Suprapubic skin (tissue), 4 donors: ENCODE measurements around the gene KLK14. TPM values are rescaled to one million over a fixed set of nuclear protein-coding genes. Genes with fewer than 3 reads are reported as not detected.

Experiments used
- DNase-seq, 2 donors: peaks; one replicate each; pipeline ENCODE4 v3.0.0-alpha.2; 2019; ENCODE audit warnings: low spot score in 2 of 2
- H3K27ac ChIP-seq: fragments of 200-600 bp; sonication (generic); one replicate; pipeline ENCODE4 v1.5.1; 2019
- H3K27me3 ChIP-seq: fragments of 200-600 bp; sonication (generic); one replicate; pipeline ENCODE4 v1.5.1; 2019
- H3K36me3 ChIP-seq: fragments of 200-600 bp; sonication (generic); one replicate; pipeline ENCODE4 v1.5.1; 2019
- H3K4me1 ChIP-seq: fragments of 200-600 bp; sonication (generic); one replicate; pipeline ENCODE4 v1.5.1; 2019
- H3K4me3 ChIP-seq: fragments of 200-600 bp; sonication (generic); one replicate; pipeline ENCODE4 v1.5.1; 2019; ENCODE audit warnings: mild to moderate bottlenecking
- H3K9me3 ChIP-seq: fragments of 200-600 bp; sonication (generic); one replicate; pipeline ENCODE4 v1.5.1; 2019
- EP300 ChIP-seq: sonication (generic); formaldehyde crosslinking; IDR thresholded peaks from one replicate; pipeline ENCODE4 v1.6.1; 2017; ENCODE audit warnings: antibody characterized with exemption
- POLR2A ChIP-seq, 2 donors: fragments of 450-650 bp; IDR thresholded peaks; one replicate each; pipeline ENCODE4 v1.6.1; 2017; ENCODE audit warnings: antibody characterized with exemption in 2 of 2, mild to moderate bottlenecking in 2 of 2, moderate library complexity in 2 of 2
- POLR2AphosphoS5 ChIP-seq, 3 donors: sonication (generic); formaldehyde crosslinking; IDR thresholded peaks; one replicate each; pipeline ENCODE4 v1.6.1; 2017; ENCODE audit warnings: antibody characterized with exemption in 3 of 3
- WGBS: methylation state at CpG from one replicate; pipeline ENCODE4 v1.1.5; 2018; 5-methylcytosine and 5-hydroxymethylcytosine counted together
- total RNA-seq, 4 donors: library from RNA; depleted of rRNA; stranded (reverse); fragments of >200 nt; gene quantifications; one replicate each; pipeline ENCODE4 v1.1.0, GENCODE V29; 2016
- TF ChIP-seq, protein P1 (sequence below), 2 donors: fragments of 200-600 bp in 1 of 2; fragments of 450-650 bp in 1 of 2; sonication (generic) in 1 of 2; IDR thresholded peaks; one replicate each; pipeline ENCODE4 v1.5.1; 2016 to 2019; ENCODE audit warnings: antibody characterized with exemption in 2 of 2, mild to moderate bottlenecking in 1 of 2, moderate library complexity in 1 of 2

KLK14 gene
- total RNA-seq, 4 donors from 2014 or later = 3.8 to 22.8 (median 5.2) TPM

DNA sequence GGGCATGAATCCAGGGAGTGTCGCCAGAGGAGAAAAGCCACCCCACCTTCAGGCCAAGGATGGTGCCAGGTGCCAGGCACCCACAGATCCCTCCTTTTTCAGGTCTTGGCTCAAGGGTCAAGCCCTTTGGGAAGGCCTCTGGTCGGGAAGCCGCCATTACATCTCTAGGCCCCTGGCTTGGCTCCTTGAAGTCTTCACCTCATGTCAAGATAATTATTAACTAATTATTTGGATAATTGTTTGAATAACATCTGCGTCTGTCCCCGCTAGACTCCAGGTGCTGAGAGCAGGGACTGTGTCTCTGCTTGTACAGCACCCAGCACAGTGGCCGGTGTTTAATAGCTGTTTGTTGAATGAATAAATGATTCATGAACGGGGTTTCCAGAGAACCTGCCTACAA, 19.0 kb downstream of the KLK14 start:
- WGBS = 56% methylated on average over 7 of the region's 7 CpGs
- peaks cover 38% of the 10 kb centered on the region for H3K4me1 ChIP-seq
- H3K36me3 ChIP-seq = no peaks in the 10 kb centered on the region
- H3K4me3 ChIP-seq = no peak overlapping the region
- DNase-seq = no peak
- peak overlapping the region; percentile 10 for H3K27ac ChIP-seq
- H3K9me3 ChIP-seq = no peaks in the 10 kb centered on the region
- TF ChIP-seq POLR2AphosphoS5 (IDR thresholded peaks at IDR 0.05) (no peak), POLR2A (IDR thresholded peaks at IDR 0.05) (no peak), EP300 (no peak)
- TF ChIP-seq, protein P1, sequence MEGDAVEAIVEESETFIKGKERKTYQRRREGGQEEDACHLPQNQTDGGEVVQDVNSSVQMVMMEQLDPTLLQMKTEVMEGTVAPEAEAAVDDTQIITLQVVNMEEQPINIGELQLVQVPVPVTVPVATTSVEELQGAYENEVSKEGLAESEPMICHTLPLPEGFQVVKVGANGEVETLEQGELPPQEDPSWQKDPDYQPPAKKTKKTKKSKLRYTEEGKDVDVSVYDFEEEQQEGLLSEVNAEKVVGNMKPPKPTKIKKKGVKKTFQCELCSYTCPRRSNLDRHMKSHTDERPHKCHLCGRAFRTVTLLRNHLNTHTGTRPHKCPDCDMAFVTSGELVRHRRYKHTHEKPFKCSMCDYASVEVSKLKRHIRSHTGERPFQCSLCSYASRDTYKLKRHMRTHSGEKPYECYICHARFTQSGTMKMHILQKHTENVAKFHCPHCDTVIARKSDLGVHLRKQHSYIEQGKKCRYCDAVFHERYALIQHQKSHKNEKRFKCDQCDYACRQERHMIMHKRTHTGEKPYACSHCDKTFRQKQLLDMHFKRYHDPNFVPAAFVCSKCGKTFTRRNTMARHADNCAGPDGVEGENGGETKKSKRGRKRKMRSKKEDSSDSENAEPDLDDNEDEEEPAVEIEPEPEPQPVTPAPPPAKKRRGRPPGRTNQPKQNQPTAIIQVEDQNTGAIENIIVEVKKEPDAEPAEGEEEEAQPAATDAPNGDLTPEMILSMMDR (IDR thresholded peaks at IDR 0.05) = no peak
- H3K27me3 ChIP-seq = peaks cover 34% of the 10 kb centered on the region

DNA sequence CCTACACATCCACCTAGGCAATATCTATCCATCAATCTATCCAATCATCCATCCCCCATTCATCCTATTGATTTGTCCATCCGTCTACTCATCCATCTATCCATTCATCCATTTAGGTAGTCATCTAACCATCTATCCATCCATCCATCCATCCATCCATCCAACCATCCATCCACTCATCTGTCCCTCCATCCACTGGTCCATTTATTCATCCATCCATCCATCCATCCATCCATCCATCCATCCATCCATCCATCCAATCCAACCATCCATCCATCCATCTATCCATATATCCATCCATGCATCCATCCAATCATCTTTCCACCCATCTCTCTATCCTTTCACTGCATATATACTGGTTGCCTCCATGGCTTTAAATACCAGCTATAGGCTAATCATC, 21.7 kb downstream of the KLK14 start:
- H3K27ac ChIP-seq = no peak overlapping the region
- peaks cover 31% of the 10 kb centered on the region for H3K27me3 ChIP-seq
- TF ChIP-seq POLR2A (IDR thresholded peaks at IDR 0.05) = no peak
- no peak for TF ChIP-seq EP300
- TF ChIP-seq, protein P1 (IDR thresholded peaks at IDR 0.05) = no peak
- TF ChIP-seq POLR2AphosphoS5 (IDR thresholded peaks at IDR 0.05) = no peak
- H3K36me3 ChIP-seq = no peaks in the 10 kb centered on the region
- peaks cover 26% of the 10 kb centered on the region for H3K4me1 ChIP-seq
- H3K4me3 ChIP-seq = no peak overlapping the region
- WGBS = 0% methylated on average over 1 of the region's 1 CpG
- DNase-seq = no peak
- H3K9me3 ChIP-seq = no peaks in the 10 kb centered on the region

DNA sequence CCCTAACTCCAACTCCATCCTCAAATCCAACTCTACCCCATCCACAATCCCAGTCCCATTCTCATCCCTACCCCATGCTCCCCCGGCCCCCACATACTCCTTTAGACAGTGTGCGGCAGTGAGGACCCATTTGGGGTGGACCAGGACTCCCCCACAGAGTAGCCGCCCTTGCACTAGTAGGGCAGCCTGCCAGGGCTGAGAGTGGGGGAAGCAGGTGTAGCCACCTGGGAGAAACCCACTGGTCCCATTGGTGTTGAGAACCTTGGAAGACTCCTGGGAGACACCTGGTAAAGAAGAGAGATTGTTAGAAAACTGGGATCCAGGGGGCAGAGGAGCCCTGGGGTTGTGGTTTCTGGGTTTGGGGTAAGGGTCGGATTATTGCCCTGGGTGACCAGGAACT, 22.4 kb downstream of the KLK14 start:
- Histone ChIP-seq H3K9me3 (no peaks in the 10 kb centered on the region), H3K4me3 (no peak overlapping the region), H3K27me3 (peaks cover 25% of the 10 kb centered on the region), H3K27ac (no peak overlapping the region), H3K36me3 (no peaks in the 10 kb centered on the region), H3K4me1 (peaks cover 20% of the 10 kb centered on the region)
- no peak for DNase-seq
- WGBS = 65% methylated on average over 4 of the region's 4 CpGs
- no peak for TF ChIP-seq POLR2A (IDR thresholded peaks at IDR 0.05)
- no peak for TF ChIP-seq POLR2AphosphoS5 (IDR thresholded peaks at IDR 0.05)
- TF ChIP-seq EP300 = no peak
- TF ChIP-seq, protein P1 (IDR thresholded peaks at IDR 0.05) = no peak

DNA sequence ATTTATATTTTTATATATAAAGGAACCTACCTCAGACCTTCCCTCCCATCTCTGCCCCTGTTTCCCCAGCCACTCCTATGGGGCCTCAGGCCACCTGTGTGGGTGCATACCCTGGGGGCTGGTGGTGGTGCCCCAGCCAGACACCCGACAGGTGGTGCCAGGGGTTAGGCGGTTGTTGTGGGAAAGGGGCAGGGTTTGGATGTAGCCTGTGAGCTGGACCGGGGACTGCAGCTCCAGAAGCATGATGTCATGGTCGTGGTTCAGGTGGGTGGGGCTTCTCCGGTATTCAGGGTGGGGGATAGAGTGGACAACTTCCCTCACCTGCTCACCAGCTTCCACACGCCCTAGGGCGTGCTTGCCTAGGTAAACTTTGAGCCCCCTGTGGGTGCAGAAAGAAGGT, 23.0 kb downstream of the KLK14 start:
- 82% methylated on average over 7 of the region's 7 CpGs for WGBS
- Histone ChIP-seq H3K9me3 (no peaks in the 10 kb centered on the region), H3K4me1 (peaks cover 13% of the 10 kb centered on the region), H3K36me3 (no peaks in the 10 kb centered on the region), H3K27me3 (peaks cover 19% of the 10 kb centered on the region), H3K27ac (no peak overlapping the region), H3K4me3 (no peak overlapping the region)
- no peak for TF ChIP-seq EP300
- TF ChIP-seq, protein P1 (IDR thresholded peaks at IDR 0.05) = no peak
- no peak for DNase-seq

DNA sequence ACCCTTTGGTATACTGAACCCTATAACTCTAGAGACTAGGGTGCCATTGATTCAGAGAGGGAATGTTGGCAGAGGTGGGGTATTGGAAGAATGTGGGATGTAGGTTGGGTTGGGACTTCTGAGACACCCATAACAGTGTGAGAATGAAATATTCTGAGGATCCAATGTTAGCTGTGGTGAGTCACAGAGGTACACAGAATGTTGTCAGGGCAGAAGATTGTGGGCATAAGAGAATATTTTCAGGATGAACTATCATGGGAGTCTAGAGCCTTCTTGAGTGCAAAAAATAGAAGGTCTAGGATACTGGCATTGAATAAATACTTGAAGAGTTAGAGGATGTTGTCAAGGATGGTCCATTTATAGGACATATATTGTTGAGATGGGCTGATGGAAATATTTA, 26.8 kb downstream of the KLK14 start:
- no peaks in the 10 kb centered on the region for H3K4me1 ChIP-seq
- H3K27me3 ChIP-seq = peaks cover 8% of the 10 kb centered on the region
- DNase-seq = no peak
- H3K36me3 ChIP-seq = no peaks in the 10 kb centered on the region
- no peak overlapping the region for H3K27ac ChIP-seq
- TF ChIP-seq EP300 (no peak), POLR2AphosphoS5 (IDR thresholded peaks at IDR 0.05) (no peak), POLR2A (IDR thresholded peaks at IDR 0.05) (no peak)
- TF ChIP-seq, protein P1 (IDR thresholded peaks at IDR 0.05) = no peak
- H3K4me3 ChIP-seq = no peak overlapping the region
- H3K9me3 ChIP-seq = no peaks in the 10 kb centered on the region
